Neural cell (in vitro differentiated cells): ENCODE results near the gene MAFB.

Experiments used
- CTCF ChIP-seq: fragments of 450-650 bp; IDR thresholded peaks from 2 replicates; pipeline ENCODE4 v1.5.1; 2014; ENCODE audit warnings: antibody characterized with exemption, mild to moderate bottlenecking, moderate library complexity; ENCODE audit not compliant: poor library complexity, severe bottlenecking
- POLR2AphosphoS5 ChIP-seq: IDR thresholded peaks from 2 replicates; pipeline ENCODE4 v1.6.1; 2012
- RAD21 ChIP-seq: fragments of 450-650 bp; conservative IDR thresholded peaks from 2 replicates; pipeline ENCODE4 v1.6.1; 2014; ENCODE audit warnings: antibody characterized with exemption, mild to moderate bottlenecking, moderate library complexity
- REST ChIP-seq: IDR thresholded peaks from 2 replicates; pipeline ENCODE4 v1.6.1; 2012; ENCODE audit warnings: borderline replicate concordance

GRCh38 chr20:40666336-40666735 lies 22.7 kb downstream of the MAFB start:
- TF ChIP-seq REST (no peak), RAD21 (no peak), POLR2AphosphoS5 (no peak), CTCF (no peak)
